Kidney (tissue), 14 donors: ENCODE data around the gene SMIM17. TPM values are rescaled to one million over a fixed set of nuclear protein-coding genes. Genes with fewer than 3 reads are reported as not detected.

Experiments used
- DNase-seq, 5 donors: peaks; one replicate each; pipeline ENCODE4 v3.0.0-alpha.2; 2013 to 2020
- FAIRE-seq: peaks from 2 replicates; lab custom pipeline; 2012; peaks lifted over from hg19 to GRCh38; lab: Jason Lieb, UNC
- H3K27ac ChIP-seq, 2 donors: one replicate each; pipeline ENCODE4 v1.7.0; 2013; ENCODE audit warnings: low read depth in 2 of 2, low read length in 2 of 2, inconsistent platforms in 1 of 2
- H3K27me3 ChIP-seq: one replicate; pipeline ENCODE4 v1.7.1; 2013; ENCODE audit warnings: low read length, inconsistent platforms; ENCODE audit not compliant: control insufficient read depth, insufficient read depth
- H3K36me3 ChIP-seq, 3 donors: one replicate each; pipeline versions ENCODE4 v1.7.0 to v1.7.1; 2013; ENCODE audit warnings: low read length in 3 of 3, control low read depth in 1 of 3, inconsistent platforms in 1 of 3; ENCODE audit not compliant: insufficient read depth in 3 of 3, control insufficient read depth in 2 of 3
- H3K4me1 ChIP-seq, 3 donors: one replicate each; pipeline versions ENCODE4 v1.7.0 to v1.7.1; 2013; ENCODE audit warnings: low read length in 3 of 3, inconsistent platforms in 1 of 3, low read depth in 1 of 3; ENCODE audit not compliant: control insufficient read depth in 2 of 3, insufficient read depth in 2 of 3
- H3K4me3 ChIP-seq, 3 donors: one replicate each; pipeline versions ENCODE4 v1.7.0 to v1.8.1; 2013; ENCODE audit warnings: low read length in 3 of 3, control low read depth in 1 of 3, inconsistent platforms in 1 of 3
- H3K9ac ChIP-seq, 3 donors: one replicate each; pipeline versions ENCODE4 v1.7.0 to v1.7.1; 2013; ENCODE audit warnings: low read length in 3 of 3, control low read depth in 1 of 3, inconsistent platforms in 1 of 3
- H3K9me3 ChIP-seq, 3 donors: one replicate each; pipeline versions ENCODE4 v1.7.0 to v1.7.1; 2013; ENCODE audit warnings: low read length in 3 of 3, control low read depth in 1 of 3, inconsistent platforms in 1 of 3; ENCODE audit not compliant: control insufficient read depth in 2 of 3, insufficient read depth in 1 of 3
- intact Hi-C: fragments of 100-400 bp; cut with DNase I; formaldehyde crosslinking; loops from one replicate; pipeline ENCODE4 v1.11.1; 2022
- polyA plus RNA-seq: library from polyadenylated mRNA; stranded (reverse); fragments of 350-450 nt; fragmentation: Illumina TruSeq; extraction: RNeasy Lipid Tissue Mini Kit (QIAGEN cat#74804); gene quantifications from one replicate; pipeline ENCODE4 v1.2.3, GENCODE V29; 2014; ENCODE audit warnings: low read depth, low replicate concordance; ENCODE audit not compliant: insufficient read depth
- total RNA-seq: library from RNA; stranded (reverse); fragmentation: NEBNext Ultra II Directional; extraction: Animal tissue kit (Norgen Biotek cat#: 25700); gene quantifications from one replicate; pipeline ENCODE4 v1.2.1, GENCODE V29; 2021
- TF ChIP-seq, protein P1 (sequence below): IDR thresholded peaks from 3 replicates; pipeline ENCODE4 v1.5.1; 2012; ENCODE audit warnings: mild to moderate bottlenecking, moderate library complexity, borderline replicate concordance; ENCODE audit not compliant: insufficient read depth; ENCODE audit errors: extremely low read depth
- donor health status: control.
- donor health status: control.
- donor health status: control.
- donor health status: control.
- donor health status: control.
- donor health status: DM: yes; HTN: yes; CAD: no.
- donor health status: Normal renal cell carcinoma (clear cell type).

SMIM17 gene
- total and polyA plus RNA-seq, 2 donors from 2014 or later: 0.47 TPM; not detected in 1

DNA sequence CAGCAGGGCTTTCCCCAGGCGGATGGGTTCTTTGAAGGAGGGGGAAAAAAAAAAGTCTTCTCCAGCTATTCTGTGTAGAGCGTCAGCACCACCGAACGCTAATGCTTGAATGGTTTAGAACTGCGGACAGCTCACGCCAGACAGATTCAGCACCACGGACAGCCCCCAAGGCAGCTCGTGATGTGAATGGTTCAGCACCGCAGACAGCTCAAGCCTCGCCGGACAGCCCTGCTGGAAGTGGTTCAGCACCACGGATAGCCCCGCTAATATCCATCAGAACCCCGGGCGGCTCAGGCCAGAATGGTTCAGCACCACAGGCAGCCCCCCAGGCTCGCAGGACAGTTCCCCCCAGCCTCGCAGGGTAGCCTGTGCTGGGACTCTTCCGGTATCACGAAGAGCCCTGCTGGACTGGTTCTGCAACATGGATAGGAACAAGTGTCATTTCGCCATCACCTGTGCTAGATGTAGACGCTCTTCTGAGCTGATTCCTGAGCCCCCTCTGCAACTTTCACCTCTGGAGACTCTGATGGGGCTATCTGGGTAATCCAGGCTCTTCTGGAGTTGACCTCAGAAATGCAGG, 4.9 kb upstream of the SMIM17 start:
- H3K9me3 ChIP-seq: peaks cover 0 to 10% (median 9%) of the 10 kb centered on the region in 3 donors
- no peaks in the 10 kb centered on the region for H3K4me1 ChIP-seq
- no peak overlapping the region for H3K27ac ChIP-seq
- H3K4me3 ChIP-seq: no peak overlapping the region
- no peak for FAIRE-seq
- peak; percentile 88 to 97 (median 96) for DNase-seq
- TF ChIP-seq, protein P1, sequence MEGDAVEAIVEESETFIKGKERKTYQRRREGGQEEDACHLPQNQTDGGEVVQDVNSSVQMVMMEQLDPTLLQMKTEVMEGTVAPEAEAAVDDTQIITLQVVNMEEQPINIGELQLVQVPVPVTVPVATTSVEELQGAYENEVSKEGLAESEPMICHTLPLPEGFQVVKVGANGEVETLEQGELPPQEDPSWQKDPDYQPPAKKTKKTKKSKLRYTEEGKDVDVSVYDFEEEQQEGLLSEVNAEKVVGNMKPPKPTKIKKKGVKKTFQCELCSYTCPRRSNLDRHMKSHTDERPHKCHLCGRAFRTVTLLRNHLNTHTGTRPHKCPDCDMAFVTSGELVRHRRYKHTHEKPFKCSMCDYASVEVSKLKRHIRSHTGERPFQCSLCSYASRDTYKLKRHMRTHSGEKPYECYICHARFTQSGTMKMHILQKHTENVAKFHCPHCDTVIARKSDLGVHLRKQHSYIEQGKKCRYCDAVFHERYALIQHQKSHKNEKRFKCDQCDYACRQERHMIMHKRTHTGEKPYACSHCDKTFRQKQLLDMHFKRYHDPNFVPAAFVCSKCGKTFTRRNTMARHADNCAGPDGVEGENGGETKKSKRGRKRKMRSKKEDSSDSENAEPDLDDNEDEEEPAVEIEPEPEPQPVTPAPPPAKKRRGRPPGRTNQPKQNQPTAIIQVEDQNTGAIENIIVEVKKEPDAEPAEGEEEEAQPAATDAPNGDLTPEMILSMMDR: no peak
- no peak overlapping the region for H3K9ac ChIP-seq
- no peaks in the 10 kb centered on the region for H3K36me3 ChIP-seq
- intact Hi-C loops: no loop called here
- no peaks in the 10 kb centered on the region for H3K27me3 ChIP-seq

DNA sequence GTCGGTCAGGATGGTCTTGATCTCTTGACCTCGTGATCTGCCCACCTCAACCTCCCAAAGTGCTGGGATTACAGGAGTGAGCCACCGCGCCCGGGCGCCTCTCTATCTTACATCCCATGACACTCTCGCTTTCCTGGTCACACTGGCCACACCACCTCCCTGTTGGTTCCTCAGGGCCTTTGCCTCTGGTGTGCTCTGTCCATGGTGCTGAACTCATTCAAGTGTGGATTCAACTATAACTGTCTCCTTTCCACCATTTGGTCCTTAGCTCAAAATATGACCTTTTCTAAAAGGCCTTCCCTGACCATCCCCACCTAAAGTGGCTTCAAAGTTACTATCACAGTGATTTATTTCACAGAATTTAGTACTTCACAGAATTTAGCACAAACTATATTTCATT, 3.7 kb upstream of the SMIM17 start:
- H3K36me3 ChIP-seq: no peaks in the 10 kb centered on the region
- H3K9ac ChIP-seq: no peak overlapping the region
- H3K9me3 ChIP-seq: peaks cover 0 to 5% (median 0%) of the 10 kb centered on the region in 3 donors
- no peak overlapping the region for H3K4me3 ChIP-seq
- TF ChIP-seq, protein P1: no peak
- intact Hi-C loops: no loop called here
- no peaks in the 10 kb centered on the region for H3K4me1 ChIP-seq
- peaks cover 6% of the 10 kb centered on the region for H3K27me3 ChIP-seq
- FAIRE-seq: no peak
- no peak overlapping the region for H3K27ac ChIP-seq
- peak in 3 of 5 donors; percentile 27 to 65 (median 39) for DNase-seq

DNA sequence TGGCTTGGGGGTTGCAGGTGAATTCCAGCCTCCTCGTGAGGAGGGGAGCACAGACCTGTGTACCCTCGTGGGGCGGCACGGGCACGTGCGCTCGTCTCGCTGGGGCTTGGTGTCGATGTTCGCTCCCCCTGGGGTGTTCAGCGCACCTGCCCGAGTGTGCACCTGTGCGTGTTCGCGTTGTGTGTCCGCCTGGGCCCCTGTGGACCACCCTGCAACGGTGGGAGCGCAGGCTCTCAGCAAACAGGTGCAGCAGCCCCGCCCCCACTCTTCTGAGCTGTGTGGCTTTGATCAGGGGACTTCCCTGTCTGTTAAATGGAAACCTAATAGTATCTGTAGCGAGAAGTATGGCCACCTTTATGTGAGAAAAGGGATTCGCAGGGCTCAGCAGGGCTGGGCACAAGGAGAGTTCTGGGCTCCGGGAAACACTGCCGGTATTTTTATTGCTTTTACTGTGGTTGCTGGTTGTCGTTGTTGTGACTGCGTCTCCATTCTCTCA, 549 bp downstream of the SMIM17 start:
- Histone ChIP-seq H3K9me3 (peaks cover 0 to 7% (median 0%) of the 10 kb centered on the region in 3 donors), H3K9ac (no peak overlapping the region), H3K27ac (no peak overlapping the region), H3K27me3 (peaks cover 6% of the 10 kb centered on the region), H3K4me3 (no peak overlapping the region), H3K4me1 (no peaks in the 10 kb centered on the region), H3K36me3 (no peaks in the 10 kb centered on the region)
- DNase-seq (no peak), FAIRE-seq (no peak)
- TF ChIP-seq, protein P1: no peak
- intact Hi-C loops: no loop called here

DNA sequence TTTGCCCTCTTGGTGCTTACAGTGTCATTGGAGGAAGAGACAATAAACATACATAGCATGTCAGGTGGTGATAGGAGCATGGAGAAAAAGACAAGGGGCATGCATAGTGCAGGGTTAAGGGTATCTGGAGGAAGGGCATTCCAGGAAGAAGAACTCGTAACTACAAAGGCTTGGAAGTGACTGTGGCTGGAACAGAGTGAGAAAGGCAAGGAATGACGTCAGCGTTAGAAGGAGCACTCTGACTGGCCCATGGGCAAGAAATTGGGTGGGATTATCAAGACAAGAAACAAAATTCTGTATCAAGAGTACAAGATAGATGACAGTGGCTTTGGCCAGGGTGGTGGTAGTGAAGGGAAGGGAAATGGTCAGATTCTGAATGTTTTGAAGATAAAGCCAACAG, 11.2 kb downstream of the SMIM17 start:
- intact Hi-C loops: no loop called here
- H3K4me1 ChIP-seq: no peaks in the 10 kb centered on the region
- H3K9ac ChIP-seq: no peak overlapping the region
- no peak for FAIRE-seq
- H3K9me3 ChIP-seq: no peaks in the 10 kb centered on the region
- TF ChIP-seq, protein P1: no peak
- no peak overlapping the region for H3K27ac ChIP-seq
- no peaks in the 10 kb centered on the region for H3K27me3 ChIP-seq
- no peak for DNase-seq
- no peaks in the 10 kb centered on the region for H3K36me3 ChIP-seq
- H3K4me3 ChIP-seq: no peak overlapping the region
